ENCODE data around the gene PTGER1. TPM values are rescaled to one million over a fixed set of nuclear protein-coding genes. Genes with fewer than 3 reads are reported as not detected.

Gene PTGER1
- total and polyA plus RNA-seq, 9 of the 15 experiments (the other 6 are each of a cell fraction or from before 2014, with no cell fraction given): 0.06 to 0.36 (median 0.31) TPM; not detected in 5

- ChIA-PET CTCF (ENCODE audit: low intra/inter-chr PET ratio) (interaction anchor here (0.6 to 1.8 kb wide), 5 partner anchors 54 to 373 kb away, joined by 4 to 10 read pairs (median 4); partner anchors contain the start of gene ASF1B), POLR2A (interaction anchor here (0.6 to 1.0 kb wide), 2 partner anchors 18 to 26 kb away, joined by 3 read pairs; no protein-coding TSS in a partner anchor)
- TF ChIP-seq, protein P1, sequence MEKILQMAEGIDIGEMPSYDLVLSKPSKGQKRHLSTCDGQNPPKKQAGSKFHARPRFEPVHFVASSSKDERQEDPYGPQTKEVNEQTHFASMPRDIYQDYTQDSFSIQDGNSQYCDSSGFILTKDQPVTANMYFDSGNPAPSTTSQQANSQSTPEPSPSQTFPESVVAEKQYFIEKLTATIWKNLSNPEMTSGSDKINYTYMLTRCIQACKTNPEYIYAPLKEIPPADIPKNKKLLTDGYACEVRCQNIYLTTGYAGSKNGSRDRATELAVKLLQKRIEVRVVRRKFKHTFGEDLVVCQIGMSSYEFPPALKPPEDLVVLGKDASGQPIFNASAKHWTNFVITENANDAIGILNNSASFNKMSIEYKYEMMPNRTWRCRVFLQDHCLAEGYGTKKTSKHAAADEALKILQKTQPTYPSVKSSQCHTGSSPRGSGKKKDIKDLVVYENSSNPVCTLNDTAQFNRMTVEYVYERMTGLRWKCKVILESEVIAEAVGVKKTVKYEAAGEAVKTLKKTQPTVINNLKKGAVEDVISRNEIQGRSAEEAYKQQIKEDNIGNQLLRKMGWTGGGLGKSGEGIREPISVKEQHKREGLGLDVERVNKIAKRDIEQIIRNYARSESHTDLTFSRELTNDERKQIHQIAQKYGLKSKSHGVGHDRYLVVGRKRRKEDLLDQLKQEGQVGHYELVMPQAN (IDR thresholded peaks at IDR 0.05; ENCODE audit: borderline replicate concordance): no peak
- peak; percentile 75 for TF ChIP-seq ZNF121 (CRISPR knock-in tag; conservative IDR thresholded peaks at IDR 0.05)
- TF ChIP-seq E2F1 (CRISPR knock-in tag; IDR thresholded peaks at IDR 0.05): no peak
- WGBS (ENCODE audit: insufficient coverage, low coverage, missing lambda C conversion rate): 70% methylated on average over 16 of the region's 16 CpGs
- no peak overlapping the region for H3K4me2 ChIP-seq (ENCODE audit: insufficient read depth, low read length)
- FAIRE-seq (no peak), ATAC-seq (no peak), DNase-seq (ENCODE audit: extremely low read depth in 1 of 4, low spot score in 3 of 4) (no peak)
- H3K4me3 ChIP-seq: no peak overlapping the region
- no peaks in the 10 kb centered on the region for H4K20me1 ChIP-seq (replicated peaks; ENCODE audit: control insufficient read depth, insufficient read depth, low read length)
- in situ Hi-C loops (cut with MboI) (loop anchor here (10.0 kb wide), 1 partner anchor 613 kb away; the partner anchor contains the start of gene NANOS3), intact Hi-C loops (cut with micrococcal nuclease) (loop anchor here (5.0 to 10.0 kb wide), 3 partner anchors 123 to 350 kb away; partner anchors contain the start of gene ASF1B)
- no peaks in the 10 kb centered on the region for H3K79me2 ChIP-seq (ENCODE audit: control insufficient read depth, insufficient read depth, low read length)
- no peak overlapping the region for H2AFZ ChIP-seq (ENCODE audit: low read depth, low read length)
- H3K9ac ChIP-seq (ENCODE audit: insufficient read depth in 1 of 2, low read depth in 2 of 2, low read length in 2 of 2): no peak overlapping the region
- no peaks in the 10 kb centered on the region for H3K9me1 ChIP-seq (ENCODE audit: control insufficient read depth, insufficient read depth, low read length)
- H3K27ac ChIP-seq (ENCODE audit: extremely low read depth, low read depth, low read length): no peak overlapping the region
- peaks cover under 1 to 2% of the 10 kb centered on the region in 2 experiments; a peak in 3 of 5 replicates for H3K4me1 ChIP-seq (replicated peaks in 1 of 2; ENCODE audit: control insufficient read depth in 2 of 2, insufficient read depth in 2 of 2, low read length in 2 of 2)
- peaks cover 17% of the 10 kb centered on the region; the same call in 1 of the 3 replicates for H3K36me3 ChIP-seq (ENCODE audit: control insufficient read depth, insufficient read depth, low read length)
- no peaks in the 10 kb centered on the region for H3K27me3 ChIP-seq (ENCODE audit: control insufficient read depth in 2 of 2, insufficient read depth in 2 of 2, low read length in 2 of 2)
- no TSS peak for BruUV-seq (replicated peaks)
- no peaks in the 10 kb centered on the region for H3K9me3 ChIP-seq (replicated peaks; ENCODE audit: control insufficient read depth, insufficient read depth, low read depth, low read length)
Observed at GRCh38 chr19:14487370-14488125, 12.4 kb upstream of the PTGER1 start.
